Iris pigment epithelial cell (primary cell): Measurements from ENCODE around the gene GOLGA8Q.
"Not testable (repeated sequence)": the region's sequence is repeated elsewhere in the genome, so short reads cannot be mapped to it uniquely, and the experiment has no call there.

ENCODE experiments used
- DNase-seq: peaks from one replicate; pipeline ENCODE4 v3.0.0-alpha.2; 2011; ENCODE audit warnings: low read depth

Gene GOLGA8Q, protein sequence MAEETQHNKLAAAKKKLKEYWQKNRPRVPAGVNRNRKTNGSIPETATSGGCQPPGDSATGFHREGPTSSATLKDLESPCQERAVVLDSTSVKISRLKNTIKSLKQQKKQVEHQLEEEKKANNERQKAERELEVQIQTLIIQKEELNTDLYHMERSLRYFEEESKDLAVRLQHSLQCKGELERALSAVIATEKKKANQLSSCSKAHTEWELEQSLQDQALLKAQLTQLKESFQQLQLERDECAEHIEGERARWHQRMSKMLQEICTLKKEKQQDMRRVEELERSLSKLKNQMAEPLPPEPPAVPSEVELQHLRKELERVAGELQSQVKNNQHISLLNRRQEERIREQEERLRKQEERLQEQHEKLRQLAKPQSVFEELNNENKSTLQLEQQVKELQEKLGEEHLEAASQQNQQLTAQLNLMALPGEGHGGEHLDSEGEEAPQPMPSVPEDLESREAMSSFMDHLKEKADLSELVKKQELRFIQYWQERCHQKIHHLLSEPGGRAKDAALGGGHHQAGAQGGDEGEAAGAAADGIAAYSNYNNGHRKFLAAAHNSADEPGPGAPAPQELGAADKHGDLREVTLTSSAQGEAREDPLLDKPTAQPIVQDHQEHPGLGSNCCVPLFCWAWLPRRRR

DNA sequence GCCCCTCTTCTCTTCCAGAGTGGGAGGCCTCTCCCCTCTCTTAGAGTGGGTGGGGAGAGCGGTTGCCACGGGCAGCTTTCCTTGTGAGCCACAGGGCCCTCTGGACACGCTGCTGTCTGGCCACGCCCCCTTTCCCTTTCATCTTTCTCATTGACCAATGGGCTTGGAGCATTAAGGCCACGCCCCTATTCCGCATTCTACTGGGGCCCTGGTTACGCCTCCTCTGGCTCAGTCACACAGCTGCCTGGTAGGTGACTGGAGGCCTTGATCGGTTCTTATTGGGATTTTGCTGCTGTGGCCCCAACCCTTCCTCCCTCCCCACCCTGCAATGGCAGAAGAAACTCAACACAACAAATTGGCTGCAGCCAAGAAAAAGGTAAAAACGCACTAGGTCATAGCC is at the start of gene GOLGA8Q:
GOLGA8Q (plus strand) TSS at position 301 of the 400 bp plus-strand sequence; CDS start at position 329, 28 bp downstream.
- not testable (repeated sequence) for DNase-seq

DNA sequence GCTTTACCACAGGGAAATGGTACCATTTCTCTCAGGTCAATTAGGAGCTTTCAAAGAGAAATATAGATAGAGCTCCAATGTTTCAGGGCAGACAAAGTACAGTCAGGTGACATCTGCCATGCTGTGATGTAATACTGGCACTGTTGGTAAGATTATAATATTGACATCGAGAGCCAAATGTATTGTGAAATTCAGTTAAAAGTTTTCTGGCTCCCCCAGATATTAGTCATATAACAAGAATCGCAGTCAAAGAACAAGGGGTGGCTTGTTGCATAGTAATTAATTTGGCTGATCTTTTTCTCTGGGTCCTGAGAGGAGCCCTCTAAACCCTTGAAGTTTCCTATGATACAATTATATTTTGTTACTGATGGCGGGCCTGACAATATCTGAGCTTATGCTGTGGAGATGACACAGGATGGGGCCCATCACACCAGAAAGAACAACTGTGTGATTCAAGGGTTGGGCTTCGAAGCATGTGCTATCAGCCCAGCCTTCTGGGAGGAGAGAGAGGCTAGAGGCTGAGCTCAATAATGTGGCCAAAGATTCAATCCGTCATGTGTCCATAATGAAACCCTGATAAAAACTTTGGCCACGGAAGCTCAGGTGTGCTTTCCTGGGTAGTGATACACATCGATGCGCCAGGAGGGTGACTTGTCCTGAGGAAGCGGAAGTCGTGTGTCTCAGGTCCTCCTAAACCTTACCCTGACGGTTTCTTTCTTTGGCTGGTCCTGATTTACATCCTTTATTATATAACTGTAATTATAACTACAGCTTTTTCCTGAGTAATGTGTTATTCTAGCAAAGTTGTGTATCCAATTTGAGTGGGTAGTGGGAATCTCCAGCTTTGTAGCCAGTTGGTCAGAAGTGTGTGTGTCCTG is 48.7 kb upstream of the GOLGA8Q start:
- DNase-seq, result not testable (repeated sequence)

DNA sequence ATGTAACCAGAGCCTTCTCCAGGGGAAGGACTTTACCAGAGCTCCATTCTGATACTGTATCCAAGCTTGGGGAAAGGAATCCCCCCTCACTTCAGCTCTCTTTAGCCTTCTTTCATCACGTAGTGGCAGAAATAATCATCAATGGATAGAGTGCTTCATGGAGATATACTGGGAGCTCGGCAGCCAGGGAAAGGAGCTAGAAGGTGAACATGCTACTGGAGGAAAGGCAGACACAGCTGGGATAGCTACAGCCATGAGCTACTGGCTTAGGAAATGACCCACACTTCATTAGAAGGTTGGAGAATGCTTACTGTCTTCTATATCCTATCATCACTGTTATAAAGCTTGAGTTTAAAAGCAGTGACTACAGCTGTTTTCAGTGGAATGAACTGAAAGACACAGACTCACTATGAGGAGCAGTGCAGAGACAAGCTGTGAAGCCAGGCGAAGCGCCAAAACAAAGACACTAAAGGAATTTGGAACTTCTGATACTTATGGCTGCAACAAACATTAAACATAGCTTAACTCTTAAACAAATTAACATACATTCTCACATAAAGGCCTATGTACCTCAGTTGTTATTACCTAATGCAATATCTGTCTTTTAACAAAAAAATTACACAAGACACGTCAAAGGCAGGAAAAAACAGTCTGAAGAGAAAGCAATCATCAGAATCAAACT is 47.5 kb upstream of the GOLGA8Q start:
- DNase-seq, result not testable (repeated sequence)

DNA sequence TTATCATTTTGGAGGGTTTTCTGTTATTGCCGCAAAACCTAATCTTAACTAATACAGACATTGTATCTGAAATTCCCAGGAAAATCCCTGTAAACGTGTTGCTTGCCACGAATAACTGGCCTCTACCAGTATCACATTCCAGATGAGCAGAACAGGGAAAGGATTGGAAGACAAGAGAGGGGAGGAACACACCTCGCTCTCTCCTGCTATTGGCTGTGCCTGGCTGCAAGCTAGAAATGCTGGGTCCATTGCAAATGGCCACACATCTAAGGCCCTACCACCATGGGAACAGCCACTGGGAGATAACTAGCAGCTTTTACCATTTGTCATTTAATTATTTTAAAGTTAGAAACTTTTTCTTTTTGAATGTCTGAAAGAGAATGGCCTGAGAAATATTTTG is 37.3 kb upstream of the GOLGA8Q start:
- DNase-seq, result not testable (repeated sequence)

DNA sequence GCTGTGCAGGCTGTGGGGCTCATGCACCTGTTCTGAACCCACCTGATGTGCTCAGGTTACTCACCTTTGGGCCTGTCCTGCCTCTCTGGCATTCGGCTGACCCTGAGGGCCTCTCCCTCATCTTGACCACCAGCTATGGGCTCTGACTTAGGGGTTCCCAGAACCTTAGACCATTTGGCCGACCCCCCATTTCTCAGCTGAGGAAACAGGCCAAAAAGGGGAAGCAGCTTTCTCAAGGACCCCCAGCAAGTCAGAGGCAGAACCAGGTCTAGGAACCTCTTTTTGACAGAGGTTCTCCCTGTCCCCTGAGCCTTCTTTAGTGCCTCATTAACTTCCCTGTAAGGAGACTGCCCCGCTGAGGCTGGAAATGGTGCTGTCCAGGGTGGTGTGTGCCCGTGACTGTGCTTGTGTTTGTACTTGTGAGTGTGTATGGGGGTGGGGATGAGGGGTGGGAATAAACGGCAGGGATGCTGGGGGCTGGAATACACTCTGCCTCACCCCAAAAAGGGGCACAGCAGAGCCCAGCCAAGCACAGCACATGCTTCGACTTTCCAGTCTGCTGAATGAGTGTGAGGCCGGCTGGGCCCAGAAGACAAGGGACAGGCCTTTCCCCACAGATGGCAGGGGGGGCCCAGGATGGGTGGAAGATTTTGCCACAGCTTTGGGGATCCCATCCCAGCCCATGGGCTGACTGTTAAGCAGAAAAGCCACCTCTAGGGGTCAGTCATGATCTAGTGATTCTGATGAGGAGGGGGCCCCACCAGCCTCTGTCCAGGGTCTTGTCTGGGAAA is 28.2 kb upstream of the GOLGA8Q start:
- DNase-seq, result not testable (repeated sequence)

DNA sequence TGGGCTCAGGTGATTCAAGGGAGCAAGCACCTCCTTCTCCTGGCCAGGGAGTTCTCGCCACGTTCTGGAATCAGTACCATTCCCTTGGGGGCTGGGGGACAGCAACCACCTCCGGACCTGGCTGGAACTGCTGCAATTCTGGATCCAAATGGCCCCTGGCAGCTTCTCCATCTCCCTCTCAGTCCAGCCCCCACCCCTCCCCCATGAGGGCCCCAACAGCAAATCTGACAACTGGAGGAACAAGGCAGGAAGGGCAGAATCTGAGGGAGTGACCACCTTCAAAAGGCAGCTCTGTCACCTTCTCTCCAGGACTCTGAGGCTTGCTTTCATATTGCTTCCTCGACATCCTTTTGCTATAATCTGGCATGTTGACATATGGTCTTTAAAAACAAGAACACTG is 25.9 kb upstream of the GOLGA8Q start:
- DNase-seq, result not testable (repeated sequence)

DNA sequence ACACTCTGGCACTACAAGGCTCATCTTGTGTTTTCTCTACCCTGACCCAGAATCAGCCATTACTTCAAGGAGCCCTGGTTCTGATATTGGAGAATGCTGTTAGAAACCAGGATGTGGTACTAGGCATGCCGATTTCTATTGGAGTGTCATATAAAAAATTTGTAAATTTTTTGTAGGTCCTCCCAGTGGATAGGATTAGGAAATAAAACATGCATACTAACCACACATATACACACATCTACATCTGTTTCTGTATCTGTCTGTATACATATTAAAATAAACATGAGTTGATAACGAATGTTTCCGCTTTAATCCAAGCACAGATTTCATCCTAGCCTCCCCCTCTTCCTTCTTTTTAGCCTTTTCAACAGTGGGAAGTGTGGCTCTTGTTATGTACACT is 22.8 kb upstream of the GOLGA8Q start:
- not testable (repeated sequence) for DNase-seq

DNA sequence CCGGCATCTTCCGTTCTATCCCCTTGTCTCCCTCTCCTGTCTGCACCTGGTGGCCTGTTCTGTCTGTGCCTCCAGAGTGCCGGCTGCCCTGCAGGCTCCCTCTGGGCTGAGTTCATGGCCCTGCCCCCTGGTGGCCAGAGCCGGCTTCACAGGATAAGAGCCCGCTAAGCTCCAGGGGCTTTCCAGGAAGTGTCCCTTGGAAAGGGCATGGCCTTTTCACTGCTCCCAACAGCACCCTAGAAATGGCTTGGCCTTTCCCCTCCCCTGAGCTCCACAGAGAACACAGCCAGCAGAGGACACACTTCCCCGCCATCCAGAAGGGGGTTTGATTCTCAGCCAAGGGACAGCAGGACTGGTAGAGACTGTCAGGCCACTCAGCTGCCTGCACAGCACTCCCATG is 15.1 kb downstream of the GOLGA8Q start:
- not testable (repeated sequence) for DNase-seq

DNA sequence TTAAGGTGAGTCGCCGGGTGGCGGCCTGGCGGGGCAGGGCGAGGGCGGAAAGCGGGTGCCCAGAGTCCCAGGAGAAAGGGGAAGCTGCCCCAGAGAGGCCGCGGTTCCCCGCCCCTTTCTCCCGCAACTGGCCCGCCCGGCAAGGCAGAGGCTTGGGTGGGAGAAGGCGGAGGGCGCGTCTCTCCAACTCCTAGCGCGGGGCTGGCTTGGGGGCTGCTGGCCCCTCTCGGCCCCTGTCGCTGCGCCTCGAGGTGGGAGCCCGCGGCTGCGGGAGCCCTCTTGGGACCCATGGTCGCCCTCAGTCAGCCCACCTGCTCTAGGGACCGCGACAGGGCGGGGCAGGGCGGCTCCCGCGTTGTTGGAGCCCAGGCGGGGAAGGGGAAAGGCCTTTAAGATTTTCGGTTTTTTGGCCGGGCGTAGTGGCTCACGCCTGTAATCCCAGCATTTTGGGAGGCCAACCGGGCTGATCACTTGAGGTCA is 21.2 kb downstream of the GOLGA8Q start:
- DNase-seq, result not testable (repeated sequence)

DNA sequence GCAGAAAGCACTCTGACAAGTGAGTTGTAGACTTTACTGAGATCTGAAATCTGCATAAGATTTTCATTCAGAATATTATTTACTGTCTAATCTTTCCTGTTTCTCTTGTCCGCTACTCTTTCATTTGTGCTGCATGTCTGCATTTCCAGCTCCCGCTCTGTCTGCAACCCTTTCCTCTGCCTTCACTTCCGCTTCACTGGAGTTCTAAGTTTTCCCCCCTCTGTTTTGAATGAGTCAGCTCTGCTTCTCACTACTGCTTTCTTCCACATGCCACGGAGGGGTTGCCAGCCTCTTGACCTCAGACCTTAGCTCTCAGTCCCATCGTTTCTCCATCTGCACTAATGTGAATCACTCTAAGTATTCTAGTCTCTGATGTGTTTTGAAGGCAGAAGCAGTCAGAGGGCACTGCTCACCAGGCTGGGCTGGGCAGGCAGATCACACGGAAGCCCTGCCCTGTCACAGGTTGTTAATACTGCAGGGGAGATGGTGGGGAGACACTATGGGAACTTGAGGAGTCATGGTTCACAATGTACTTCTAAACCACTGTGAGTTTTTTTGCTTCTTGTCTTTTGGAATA is 27.6 kb downstream of the GOLGA8Q start:
- DNase-seq, result not testable (repeated sequence)

DNA sequence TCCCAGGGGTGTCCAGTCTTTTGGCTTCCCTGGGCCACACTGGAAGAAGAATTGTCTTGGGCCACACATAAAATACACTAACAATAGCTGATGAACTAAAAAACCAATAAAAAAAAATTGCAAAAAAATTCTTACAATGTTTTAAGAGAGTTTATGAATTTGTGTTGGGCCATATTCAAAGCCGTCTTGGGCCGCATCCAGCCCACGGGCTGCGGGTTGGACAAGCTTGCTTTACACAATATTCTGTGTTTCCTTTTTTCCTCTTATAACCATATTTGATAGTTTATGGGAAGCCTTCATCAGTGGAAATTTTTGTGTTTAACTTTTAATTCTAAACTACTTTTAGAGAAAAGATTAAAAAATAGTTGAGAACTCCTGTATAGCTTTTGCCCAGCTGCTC is 28.9 kb downstream of the GOLGA8Q start:
- DNase-seq, result not testable (repeated sequence)

DNA sequence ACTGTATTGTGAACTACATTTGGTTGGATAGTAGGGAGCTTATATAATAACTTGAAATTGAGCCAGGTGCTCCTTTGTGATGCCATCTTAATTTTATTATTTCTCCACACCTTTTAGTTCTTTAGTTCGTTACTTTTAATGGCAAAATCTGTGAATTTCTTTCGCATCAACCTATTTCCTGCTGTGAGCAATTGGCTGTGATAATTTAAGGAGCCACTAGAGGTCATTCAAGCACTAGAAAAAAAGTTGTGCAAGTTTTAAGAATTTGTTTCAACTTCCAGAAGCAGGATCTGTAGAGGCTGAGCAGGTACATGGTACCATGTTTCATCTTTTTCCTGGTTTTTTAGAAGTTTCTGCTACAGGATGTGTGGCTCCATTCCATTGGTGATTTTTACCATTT is 47.1 kb downstream of the GOLGA8Q start:
- not testable (repeated sequence) for DNase-seq

DNA sequence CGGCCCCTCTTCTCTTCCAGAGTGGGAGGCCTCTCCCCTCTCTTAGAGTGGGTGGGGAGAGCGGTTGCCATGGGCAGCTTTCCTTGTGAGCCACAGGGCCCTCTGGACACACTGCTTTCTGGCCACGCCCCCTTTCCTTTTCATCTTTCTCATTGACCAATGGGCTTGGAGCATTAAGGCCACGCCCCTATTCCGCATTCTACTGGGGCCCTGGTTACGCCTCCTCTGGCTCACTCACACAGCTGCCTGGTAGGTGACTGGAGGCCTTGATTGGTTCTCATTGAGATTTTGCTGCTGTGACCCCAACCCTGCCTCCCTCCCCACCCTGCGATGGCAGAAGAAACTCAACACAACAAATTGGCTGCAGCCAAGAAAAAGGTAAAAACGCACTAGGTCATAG is 51.9 kb downstream of the GOLGA8Q start, which contains the start of gene GOLGA8H:
GOLGA8H (plus strand) TSS at position 233 of the 400 bp plus-strand sequence; CDS start at position 331, 98 bp downstream.
- not testable (repeated sequence) for DNase-seq
